Measurements from ENCODE around the gene KRTAP12-2. TPM values are rescaled to one million over a fixed set of nuclear protein-coding genes. Genes with fewer than 3 reads are reported as not detected.
"Not testable (repeated sequence)": the region's sequence is repeated elsewhere in the genome, so short reads cannot be mapped to it uniquely, and the experiment has no call there.

KRTAP12-2 gene
- total RNA-seq, 1 experiment from 2014 or later = not detected

GRCh38 chr21:44628707-44629391, 37.9 kb downstream of the KRTAP12-2 start:
- Mint-ChIP-seq H3K36me3 (ENCODE audit: insufficient read depth, unreplicated experiment) (no peaks in the 10 kb centered on the region), H3K27ac (ENCODE audit: unreplicated experiment) (no peak overlapping the region), H3K4me1 (ENCODE audit: low read depth, unreplicated experiment) (no peaks in the 10 kb centered on the region), H3K27me3 (ENCODE audit: unreplicated experiment) (peaks cover 72% of the 10 kb centered on the region), H3K4me3 (ENCODE audit: low read depth, unreplicated experiment) (no peak overlapping the region), H3K9me3 (ENCODE audit: low read depth, unreplicated experiment) (peaks cover 21% of the 10 kb centered on the region)
- intact Hi-C loops (cut with micrococcal nuclease; ENCODE audit: unreplicated experiment) = no loop called here
- TF ChIP-seq CTCF (IDR thresholded peaks at IDR 0.05; ENCODE audit: unreplicated experiment) = no peak
- no TSS peak for BruUV-seq (replicated peaks)
- DNase-seq = no peak
- CTCF ChIA-PET = interaction anchor here (1.1 kb wide), 1 partner anchor 16 kb away, joined by 3 read pairs; no protein-coding TSS in a partner anchor

- H3K36me3 Mint-ChIP-seq (ENCODE audit: insufficient read depth, unreplicated experiment); H3K4me1 Mint-ChIP-seq (ENCODE audit: low read depth, unreplicated experiment); H3K4me3 Mint-ChIP-seq (ENCODE audit: low read depth, unreplicated experiment); H3K27ac Mint-ChIP-seq (ENCODE audit: unreplicated experiment); DNase-seq; intact Hi-C loops (cut with micrococcal nuclease; ENCODE audit: unreplicated experiment); CTCF ChIA-PET; BruUV-seq (replicated peaks): not testable (repeated sequence)
- peaks cover 71% of the 10 kb centered on the region for H3K27me3 Mint-ChIP-seq (ENCODE audit: unreplicated experiment)
- H3K9me3 Mint-ChIP-seq (ENCODE audit: low read depth, unreplicated experiment) = peaks cover 25% of the 10 kb centered on the region
These were observed 38.9 kb downstream of the KRTAP12-2 start for GRCh38 chr21:44627831-44628233.

GRCh38 chr21:44627181-44627822, 39.4 kb downstream of the KRTAP12-2 start:
- BruUV-seq (replicated peaks); H3K27ac Mint-ChIP-seq (ENCODE audit: unreplicated experiment); DNase-seq; H3K36me3 Mint-ChIP-seq (ENCODE audit: insufficient read depth, unreplicated experiment); H3K4me1 Mint-ChIP-seq (ENCODE audit: low read depth, unreplicated experiment); H3K4me3 Mint-ChIP-seq (ENCODE audit: low read depth, unreplicated experiment); intact Hi-C loops (cut with micrococcal nuclease; ENCODE audit: unreplicated experiment): not testable (repeated sequence)
- H3K27me3 Mint-ChIP-seq (ENCODE audit: unreplicated experiment) = peaks cover 68% of the 10 kb centered on the region
- CTCF ChIA-PET = interaction anchor here (0.7 kb wide), 1 partner anchor 317 kb away, joined by 3 read pairs; no protein-coding TSS in a partner anchor
- H3K9me3 Mint-ChIP-seq (ENCODE audit: low read depth, unreplicated experiment) = peaks cover 28% of the 10 kb centered on the region

GRCh38 chr21:44626673-44627143, 40.0 kb downstream of the KRTAP12-2 start, which contains the start of gene KRTAP10-9:
KRTAP10-9 (plus strand) TSS chr21:44627093; CDS start chr21:44627172, 79 bp downstream.
- BruUV-seq (replicated peaks) = no TSS peak
- TF ChIP-seq CTCF (IDR thresholded peaks at IDR 0.05; ENCODE audit: unreplicated experiment) = no peak
- no peaks in the 10 kb centered on the region for H3K36me3 Mint-ChIP-seq (ENCODE audit: insufficient read depth, unreplicated experiment)
- peaks cover 62% of the 10 kb centered on the region for H3K27me3 Mint-ChIP-seq (ENCODE audit: unreplicated experiment)
- intact Hi-C loops (cut with micrococcal nuclease; ENCODE audit: unreplicated experiment) = no loop called here
- DNase-seq = no peak
- no peak within 1 kb of the TSS for H3K4me3 Mint-ChIP-seq (ENCODE audit: low read depth, unreplicated experiment)
- H3K9me3 Mint-ChIP-seq (ENCODE audit: low read depth, unreplicated experiment) = peaks cover 26% of the 10 kb centered on the region
- H3K27ac Mint-ChIP-seq (ENCODE audit: unreplicated experiment) = no peak within 1 kb of the TSS
- CTCF ChIA-PET = interaction anchor here (0.7 kb wide), 1 partner anchor 317 kb away, joined by 3 read pairs; no protein-coding TSS in a partner anchor
- no peaks in the 10 kb centered on the region for H3K4me1 Mint-ChIP-seq (ENCODE audit: low read depth, unreplicated experiment)

- CTCF ChIA-PET = no interaction called here
These were observed 40.5 kb downstream of the KRTAP12-2 start for GRCh38 chr21:44626262-44626661.

More at GRCh38 chr21:44626262-44626661, 40.5 kb downstream of the KRTAP12-2 start:
- no peaks in the 10 kb centered on the region for H3K36me3 Mint-ChIP-seq (ENCODE audit: insufficient read depth, unreplicated experiment)
- H3K27me3 Mint-ChIP-seq (ENCODE audit: unreplicated experiment) = peaks cover 58% of the 10 kb centered on the region
- no TSS peak for BruUV-seq (replicated peaks)
- peaks cover 23% of the 10 kb centered on the region for H3K9me3 Mint-ChIP-seq (ENCODE audit: low read depth, unreplicated experiment)
- intact Hi-C loops (cut with micrococcal nuclease; ENCODE audit: unreplicated experiment) = no loop called here
- no peak for DNase-seq
- H3K4me1 Mint-ChIP-seq (ENCODE audit: low read depth, unreplicated experiment) = no peaks in the 10 kb centered on the region
- no peak for TF ChIP-seq CTCF (IDR thresholded peaks at IDR 0.05; ENCODE audit: unreplicated experiment)
- no peak overlapping the region for H3K4me3 Mint-ChIP-seq (ENCODE audit: low read depth, unreplicated experiment)
- no peak overlapping the region for H3K27ac Mint-ChIP-seq (ENCODE audit: unreplicated experiment)
